GM10266 (cell line): ENCODE measurements around the gene VPS13A.

Source experiments
- DNase-seq: peaks from one replicate; pipeline ENCODE4 v3.0.0; 2012; ENCODE audit errors: extremely low spot score
- CTCF ChIP-seq: IDR thresholded peaks from 2 replicates; pipeline ENCODE4 v1.5.1; 2012; ENCODE audit warnings: mild to moderate bottlenecking, low read depth; ENCODE audit not compliant: control insufficient read depth, insufficient read depth; ENCODE audit errors: missing control alignments

VPS13A gene

DNA sequence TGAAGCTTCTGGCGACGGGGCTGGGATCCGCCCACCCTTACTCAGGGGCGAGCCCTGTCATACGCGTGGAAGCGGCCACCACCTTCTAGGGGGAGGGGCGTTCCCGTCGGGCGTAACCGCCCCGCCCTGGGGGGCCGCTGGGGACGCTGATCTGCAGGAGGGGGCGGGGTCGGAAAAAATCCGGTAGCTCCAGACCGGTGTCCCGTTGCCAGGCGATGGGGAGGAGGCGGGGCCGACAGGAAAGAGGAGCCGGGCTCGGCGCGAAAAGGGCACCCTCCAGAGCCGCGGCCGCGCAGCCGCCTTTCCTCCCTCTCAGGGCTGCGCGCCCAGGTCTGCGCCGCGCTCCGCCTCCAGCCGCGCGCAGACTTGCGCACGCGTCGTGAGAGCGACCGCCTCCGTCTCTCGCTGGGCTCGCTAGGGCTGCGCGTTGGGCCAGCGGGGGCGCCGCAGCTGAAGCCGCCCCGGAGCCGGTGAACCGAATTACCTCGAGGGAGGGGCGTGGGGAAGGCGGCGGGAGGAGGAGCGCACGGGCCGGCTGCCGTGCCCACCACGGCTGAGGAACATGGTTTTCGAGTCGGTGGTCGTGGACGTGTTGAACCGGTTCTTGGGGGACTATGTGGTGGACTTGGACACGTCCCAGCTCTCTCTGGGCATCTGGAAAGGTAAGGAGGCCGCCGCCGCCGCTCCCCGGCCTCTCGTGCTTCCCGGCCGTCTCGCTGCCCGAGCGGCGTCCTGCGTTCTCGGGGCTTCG, at the start of gene VPS13A:
TSS of gene VPS13A (plus strand) at position 392 of the 751 bp plus-strand sequence. CDS start at position 563, 171 bp downstream.
- TF ChIP-seq CTCF, result peak; percentile 49
- DNase-seq, result peak; percentile 89

DNA sequence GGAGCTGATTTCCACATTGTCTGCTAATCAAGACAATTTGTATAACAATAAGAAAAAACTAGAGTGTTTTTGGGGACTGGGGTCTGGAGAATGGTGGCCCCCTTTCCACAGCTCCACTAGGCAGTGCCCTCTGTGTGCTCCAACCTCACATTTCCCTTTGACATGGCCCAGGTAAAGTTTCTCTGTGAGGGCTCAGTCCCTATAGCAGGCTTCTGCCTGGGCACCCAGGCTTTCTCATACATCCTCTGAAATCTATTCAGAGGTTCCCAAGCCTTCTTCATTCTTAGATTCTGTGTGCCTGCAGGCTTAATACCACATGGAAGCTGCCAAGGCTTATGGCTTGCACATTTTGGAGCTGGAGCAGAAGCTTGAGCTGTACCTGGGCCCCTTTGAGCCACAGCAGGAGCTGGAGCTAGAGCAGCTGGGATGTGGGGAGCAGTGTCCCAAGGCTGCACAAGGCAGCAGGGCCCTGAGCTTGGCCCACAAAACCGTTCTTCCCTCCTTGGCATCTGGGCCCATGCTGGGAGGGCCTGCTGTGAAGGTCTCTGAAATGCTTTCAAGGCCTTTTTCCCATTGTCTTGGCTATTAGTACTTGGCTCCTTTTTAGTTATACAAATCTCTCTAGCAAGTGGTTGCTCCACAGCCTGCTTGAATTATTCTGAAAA, 49.1 kb upstream of the VPS13A start:
- no peak for TF ChIP-seq CTCF

GRCh38 chr9:77131399-77131798, 45.9 kb upstream of the VPS13A start:
- no peak for TF ChIP-seq CTCF
- DNase-seq, result no peak

More for the DNA sequence above, 49.1 kb upstream of the VPS13A start:
- DNase-seq, result no peak

DNA sequence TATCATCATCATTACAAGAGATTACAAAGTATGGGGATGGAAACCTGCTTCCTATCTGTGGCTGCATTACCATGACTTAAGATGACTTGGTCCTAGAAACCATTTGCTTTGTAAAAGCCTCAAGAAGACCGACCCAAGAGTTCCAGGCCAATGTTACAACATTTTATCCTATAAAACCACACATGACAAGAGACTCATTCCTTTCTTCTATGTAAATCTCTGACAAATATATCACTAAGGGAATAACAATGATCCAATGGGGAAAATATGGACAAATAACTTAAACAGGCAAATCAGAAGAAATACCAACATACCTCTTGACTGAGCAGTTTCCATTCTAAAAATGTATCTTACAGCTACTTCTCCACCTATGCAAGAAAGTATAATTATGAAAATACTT, 44.3 kb upstream of the VPS13A start:
- TF ChIP-seq CTCF, result no peak
- DNase-seq, result no peak

GRCh38 chr9:77142366-77142765, 35.0 kb upstream of the VPS13A start:
- TF ChIP-seq CTCF, result no peak
- DNase-seq, result no peak

DNA sequence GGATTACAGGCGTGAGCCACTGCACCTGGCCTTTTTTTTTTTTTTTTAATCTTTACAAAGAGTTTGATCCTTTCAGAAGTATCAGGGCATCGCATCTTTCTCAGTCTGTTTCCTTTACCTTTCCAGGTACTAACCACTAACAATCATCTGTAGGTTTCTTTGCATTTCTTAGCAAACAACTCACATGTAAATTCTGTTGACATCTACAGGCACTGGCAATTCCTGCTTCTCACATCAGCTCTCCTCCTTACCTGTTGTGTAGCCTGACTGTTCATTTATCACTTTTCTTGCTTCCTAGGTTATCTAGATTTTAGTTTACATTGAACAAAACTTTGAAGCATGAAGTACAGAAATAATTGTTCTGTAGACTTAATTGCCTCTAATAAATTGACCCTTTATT, 27.5 kb upstream of the VPS13A start:
- no peak for TF ChIP-seq CTCF
- no peak for DNase-seq

DNA sequence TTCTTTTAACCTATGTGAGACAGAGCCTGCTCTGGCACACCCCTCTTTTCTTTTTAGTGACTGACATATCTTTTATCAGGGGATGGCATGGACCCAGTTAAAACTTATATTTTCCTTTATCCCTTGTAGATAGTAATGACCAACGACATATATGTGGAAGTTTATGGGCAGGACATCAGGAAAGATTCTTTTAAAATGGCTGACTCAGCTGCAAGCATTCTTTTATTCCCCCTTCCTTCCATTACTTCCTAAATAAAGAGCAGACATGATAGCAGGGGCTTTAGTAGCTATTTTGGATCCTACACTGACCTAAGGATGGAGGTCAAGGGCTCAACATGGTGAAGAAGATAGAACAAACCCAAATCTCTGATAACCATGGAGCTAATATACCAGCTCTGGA, 25.0 kb upstream of the VPS13A start:
- DNase-seq, result no peak
- TF ChIP-seq CTCF, result no peak
